ENCODE results near the gene PABPN1L. TPM values are rescaled to one million over a fixed set of nuclear protein-coding genes. Genes with fewer than 3 reads are reported as not detected.

Gene PABPN1L
- total RNA-seq, 1 donor from 2014 or later = not detected

GRCh38 chr16:88878967-88879787 is 12.7 kb upstream of the PABPN1L start:
- FAIRE-seq (no peak), DNase-seq (ENCODE audit: low read depth) (no peak)
- H2AFZ ChIP-seq (ENCODE audit: low read depth, low read length) = no peak overlapping the region
- no peaks in the 10 kb centered on the region for H3K4me1 Mint-ChIP-seq (ENCODE audit: low read depth, unreplicated experiment)
- H3K27ac Mint-ChIP-seq (ENCODE audit: unreplicated experiment) = no peak overlapping the region
- H3K79me2 ChIP-seq (ENCODE audit: insufficient read depth, low read length) = no peaks in the 10 kb centered on the region
- H3K36me3 ChIP-seq (ENCODE audit: insufficient read depth, low read length) = no peaks in the 10 kb centered on the region
- TF ChIP-seq, protein P1, sequence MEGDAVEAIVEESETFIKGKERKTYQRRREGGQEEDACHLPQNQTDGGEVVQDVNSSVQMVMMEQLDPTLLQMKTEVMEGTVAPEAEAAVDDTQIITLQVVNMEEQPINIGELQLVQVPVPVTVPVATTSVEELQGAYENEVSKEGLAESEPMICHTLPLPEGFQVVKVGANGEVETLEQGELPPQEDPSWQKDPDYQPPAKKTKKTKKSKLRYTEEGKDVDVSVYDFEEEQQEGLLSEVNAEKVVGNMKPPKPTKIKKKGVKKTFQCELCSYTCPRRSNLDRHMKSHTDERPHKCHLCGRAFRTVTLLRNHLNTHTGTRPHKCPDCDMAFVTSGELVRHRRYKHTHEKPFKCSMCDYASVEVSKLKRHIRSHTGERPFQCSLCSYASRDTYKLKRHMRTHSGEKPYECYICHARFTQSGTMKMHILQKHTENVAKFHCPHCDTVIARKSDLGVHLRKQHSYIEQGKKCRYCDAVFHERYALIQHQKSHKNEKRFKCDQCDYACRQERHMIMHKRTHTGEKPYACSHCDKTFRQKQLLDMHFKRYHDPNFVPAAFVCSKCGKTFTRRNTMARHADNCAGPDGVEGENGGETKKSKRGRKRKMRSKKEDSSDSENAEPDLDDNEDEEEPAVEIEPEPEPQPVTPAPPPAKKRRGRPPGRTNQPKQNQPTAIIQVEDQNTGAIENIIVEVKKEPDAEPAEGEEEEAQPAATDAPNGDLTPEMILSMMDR (IDR thresholded peaks at IDR 0.05; ENCODE audit: insufficient read depth, low read depth, low read length) = no peak
- TF ChIP-seq EZH2 (IDR thresholded peaks at IDR 0.05; ENCODE audit: insufficient read depth, low read length) = no peak
- no peak overlapping the region for H3K4me3 ChIP-seq (ENCODE audit: insufficient read depth, low read depth, low read length)
- no peaks in the 10 kb centered on the region for H3K4me1 ChIP-seq (ENCODE audit: insufficient read depth, low read length)
- H3K9me3 ChIP-seq (ENCODE audit: insufficient read depth, low read depth, low read length) = no peaks in the 10 kb centered on the region
- no peaks in the 10 kb centered on the region for H3K36me3 Mint-ChIP-seq (ENCODE audit: low read depth, unreplicated experiment)
- H4K20me1 ChIP-seq (ENCODE audit: insufficient read depth, low read length) = no peaks in the 10 kb centered on the region
- peaks cover 33% of the 10 kb centered on the region for H3K27me3 Mint-ChIP-seq (ENCODE audit: low read depth, unreplicated experiment)
- no peak overlapping the region for H3K27ac ChIP-seq (ENCODE audit: low read depth, low read length)
- H3K9ac ChIP-seq (ENCODE audit: low read length) = no peak overlapping the region
- H3K4me2 ChIP-seq (ENCODE audit: low read length) = no peak overlapping the region
- no peaks in the 10 kb centered on the region for H3K9me3 Mint-ChIP-seq (ENCODE audit: unreplicated experiment)
- peaks cover 7% of the 10 kb centered on the region for H3K27me3 ChIP-seq (ENCODE audit: insufficient read depth, low read length)
- no peak overlapping the region for H3K4me3 Mint-ChIP-seq (ENCODE audit: unreplicated experiment)

- no peak overlapping the region for H3K4me3 ChIP-seq (ENCODE audit: insufficient read depth, low read depth, low read length)
- Mint-ChIP-seq H3K27me3 (ENCODE audit: low read depth, unreplicated experiment) (peaks cover 33% of the 10 kb centered on the region), H3K4me1 (ENCODE audit: low read depth, unreplicated experiment) (no peaks in the 10 kb centered on the region), H3K9me3 (ENCODE audit: unreplicated experiment) (no peaks in the 10 kb centered on the region), H3K36me3 (ENCODE audit: low read depth, unreplicated experiment) (no peaks in the 10 kb centered on the region), H3K27ac (ENCODE audit: unreplicated experiment) (no peak overlapping the region), H3K4me3 (ENCODE audit: unreplicated experiment) (no peak overlapping the region)
- H3K79me2 ChIP-seq (ENCODE audit: insufficient read depth, low read length) = no peaks in the 10 kb centered on the region
- no peaks in the 10 kb centered on the region for H3K36me3 ChIP-seq (ENCODE audit: insufficient read depth, low read length)
- H3K27ac ChIP-seq (ENCODE audit: low read depth, low read length) = no peak overlapping the region
- H3K4me2 ChIP-seq (ENCODE audit: low read length) = no peak overlapping the region
- H4K20me1 ChIP-seq (ENCODE audit: insufficient read depth, low read length) = no peaks in the 10 kb centered on the region
- H2AFZ ChIP-seq (ENCODE audit: low read depth, low read length) = no peak overlapping the region
- H3K27me3 ChIP-seq (ENCODE audit: insufficient read depth, low read length) = peaks cover 7% of the 10 kb centered on the region
- H3K9me3 ChIP-seq (ENCODE audit: insufficient read depth, low read depth, low read length) = no peaks in the 10 kb centered on the region
- DNase-seq (ENCODE audit: low read depth) (no peak), FAIRE-seq (no peak)
- H3K4me1 ChIP-seq (ENCODE audit: insufficient read depth, low read length) = no peaks in the 10 kb centered on the region
- TF ChIP-seq, protein P1 (IDR thresholded peaks at IDR 0.05; ENCODE audit: insufficient read depth, low read depth, low read length) = no peak
- TF ChIP-seq EZH2 (IDR thresholded peaks at IDR 0.05; ENCODE audit: insufficient read depth, low read length) = no peak
- H3K9ac ChIP-seq (ENCODE audit: low read length) = no peak overlapping the region
Observed at GRCh38 chr16:88878356-88878755, 11.9 kb upstream of the PABPN1L start.

Data from astrocyte (in vitro differentiated cells and primary cell).